Tibial nerve (tissue), 3 donors: ENCODE data around the gene FGD4.

Experiments
- POLR2A ChIP-seq, 2 donors: fragments of 450-650 bp; IDR thresholded peaks; one replicate each; pipeline ENCODE4 v1.6.1; 2017; ENCODE audit warnings: antibody characterized with exemption in 2 of 2, mild to moderate bottlenecking in 2 of 2, moderate library complexity in 2 of 2
- TF ChIP-seq, protein P1 (sequence below), 5 experiments: fragments of 200-600 bp in 3 of 5; fragments of 450-650 bp in 2 of 5; sonication (generic) in 3 of 5; IDR thresholded peaks; one replicate each; pipeline ENCODE4 v1.5.1; 2016 to 2019; ENCODE audit warnings: antibody characterized with exemption in 5 of 5, mild to moderate bottlenecking in 3 of 5, moderate library complexity in 2 of 5

- TF ChIP-seq, protein P1, sequence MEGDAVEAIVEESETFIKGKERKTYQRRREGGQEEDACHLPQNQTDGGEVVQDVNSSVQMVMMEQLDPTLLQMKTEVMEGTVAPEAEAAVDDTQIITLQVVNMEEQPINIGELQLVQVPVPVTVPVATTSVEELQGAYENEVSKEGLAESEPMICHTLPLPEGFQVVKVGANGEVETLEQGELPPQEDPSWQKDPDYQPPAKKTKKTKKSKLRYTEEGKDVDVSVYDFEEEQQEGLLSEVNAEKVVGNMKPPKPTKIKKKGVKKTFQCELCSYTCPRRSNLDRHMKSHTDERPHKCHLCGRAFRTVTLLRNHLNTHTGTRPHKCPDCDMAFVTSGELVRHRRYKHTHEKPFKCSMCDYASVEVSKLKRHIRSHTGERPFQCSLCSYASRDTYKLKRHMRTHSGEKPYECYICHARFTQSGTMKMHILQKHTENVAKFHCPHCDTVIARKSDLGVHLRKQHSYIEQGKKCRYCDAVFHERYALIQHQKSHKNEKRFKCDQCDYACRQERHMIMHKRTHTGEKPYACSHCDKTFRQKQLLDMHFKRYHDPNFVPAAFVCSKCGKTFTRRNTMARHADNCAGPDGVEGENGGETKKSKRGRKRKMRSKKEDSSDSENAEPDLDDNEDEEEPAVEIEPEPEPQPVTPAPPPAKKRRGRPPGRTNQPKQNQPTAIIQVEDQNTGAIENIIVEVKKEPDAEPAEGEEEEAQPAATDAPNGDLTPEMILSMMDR (IDR thresholded peaks at IDR 0.05), result no peak
- TF ChIP-seq POLR2A (IDR thresholded peaks at IDR 0.05), result no peak
These were observed 67.8 kb downstream of the FGD4 start for GRCh38 chr12:32466986-32467711.
